Smooth muscle cell (in vitro differentiated cells): Measurements from ENCODE around the gene GPBAR1. TPM values are rescaled to one million over a fixed set of nuclear protein-coding genes. Genes with fewer than 3 reads are reported as not detected.

ENCODE experiments used
- DNase-seq: peaks from one replicate; lab custom pipeline; 2025; ENCODE audit not compliant: unreplicated experiment; lab: John Stamatoyannopoulos, UW
- H2AFZ ChIP-seq: fragments of 200-600 bp; sonication (generic); 2 replicates; pipeline ENCODE4 v1.6.0; 2016; ENCODE audit warnings: antibody characterized with exemption, low read depth, mild to moderate bottlenecking
- H3F3A ChIP-seq: fragments of 200-600 bp; sonication (generic); 2 replicates; pipeline ENCODE4 v1.6.0; 2017; ENCODE audit warnings: antibody characterized with exemption, low read depth
- H3K27ac ChIP-seq: fragments of 200-600 bp; sonication (generic); 2 replicates; pipeline ENCODE4 v1.5.1; 2016; ENCODE audit warnings: low read depth, mild to moderate bottlenecking
- H3K27me3 ChIP-seq: fragments of 200-600 bp; sonication (generic); 2 replicates; pipeline ENCODE4 v1.6.1; 2016; ENCODE audit warnings: low read depth, mild to moderate bottlenecking
- H3K36me3 ChIP-seq: fragments of 200-600 bp; sonication (generic); 2 replicates; pipeline ENCODE4 v1.5.1; 2016; ENCODE audit warnings: low read depth
- H3K4me1 ChIP-seq: fragments of 200-600 bp; sonication (generic); 2 replicates; pipeline ENCODE4 v1.5.1; 2016; ENCODE audit warnings: low read depth
- H3K4me2 ChIP-seq: fragments of 200-600 bp; sonication (generic); 2 replicates; pipeline ENCODE4 v1.6.0; 2016; ENCODE audit warnings: mild to moderate bottlenecking
- H3K4me3 ChIP-seq: fragments of 200-600 bp; sonication (generic); 2 replicates; pipeline ENCODE4 v1.5.1; 2016; ENCODE audit warnings: mild to moderate bottlenecking
- H3K79me2 ChIP-seq: fragments of 200-600 bp; sonication (generic); 2 replicates; pipeline ENCODE4 v1.6.0; 2016; ENCODE audit warnings: low read depth, mild to moderate bottlenecking
- H3K9ac ChIP-seq: fragments of 200-600 bp; sonication (generic); 2 replicates; pipeline ENCODE4 v1.6.0; 2016; ENCODE audit warnings: low read depth
- H3K9me3 ChIP-seq: fragments of 200-600 bp; sonication (generic); replicated peaks from 2 replicates; pipeline ENCODE4 v1.5.1; 2016; ENCODE audit warnings: low read depth
- H4K20me1 ChIP-seq: fragments of 200-600 bp; sonication (generic); 2 replicates; pipeline ENCODE4 v1.6.0; 2016; ENCODE audit warnings: low read depth
- WGBS: methylation state at CpG from one replicate; pipeline ENCODE4 v1.1.7; 2016; ENCODE audit warnings: low lambda C conversion rate; 5-methylcytosine and 5-hydroxymethylcytosine counted together
- polyA plus RNA-seq: library from polyadenylated mRNA; unstranded; fragments of >200 nt; fragmentation: Nextera tagmentation; extraction: Ambion mirVana; gene quantifications from 2 replicates; pipeline ENCODE4 v1.2.1, GENCODE V29; 2016
- total RNA-seq: library from RNA; depleted of rRNA; stranded (reverse); fragments of >200 nt; gene quantifications from 2 replicates; pipeline ENCODE4 v1.2.3, GENCODE V29; 2014
- TF ChIP-seq, protein P1 (sequence below): fragments of 200-600 bp; sonication (generic); IDR thresholded peaks from 2 replicates; pipeline ENCODE4 v1.5.1; 2017; ENCODE audit warnings: borderline replicate concordance, mild to moderate bottlenecking, antibody characterized with exemption; ENCODE audit not compliant: insufficient read depth, poor library complexity, severe bottlenecking

GPBAR1 gene
- total and polyA plus RNA-seq, 2 experiments from 2014 or later, result 1.3 to 1.6 TPM

- no peak overlapping the region for H3K4me2 ChIP-seq
- DNase-seq, result no peak
- H3F3A ChIP-seq, result peaks cover 21% of the 10 kb centered on the region
- H3K27me3 ChIP-seq, result no peaks in the 10 kb centered on the region
- no peaks in the 10 kb centered on the region for H3K4me1 ChIP-seq
- 87% methylated on average over 2 of the region's 2 CpGs for WGBS
- peaks cover 53% of the 10 kb centered on the region for H3K36me3 ChIP-seq
- no peak overlapping the region for H3K4me3 ChIP-seq
- H3K9me3 ChIP-seq, result no peaks in the 10 kb centered on the region
- H3K9ac ChIP-seq, result no peak overlapping the region
- TF ChIP-seq, protein P1, sequence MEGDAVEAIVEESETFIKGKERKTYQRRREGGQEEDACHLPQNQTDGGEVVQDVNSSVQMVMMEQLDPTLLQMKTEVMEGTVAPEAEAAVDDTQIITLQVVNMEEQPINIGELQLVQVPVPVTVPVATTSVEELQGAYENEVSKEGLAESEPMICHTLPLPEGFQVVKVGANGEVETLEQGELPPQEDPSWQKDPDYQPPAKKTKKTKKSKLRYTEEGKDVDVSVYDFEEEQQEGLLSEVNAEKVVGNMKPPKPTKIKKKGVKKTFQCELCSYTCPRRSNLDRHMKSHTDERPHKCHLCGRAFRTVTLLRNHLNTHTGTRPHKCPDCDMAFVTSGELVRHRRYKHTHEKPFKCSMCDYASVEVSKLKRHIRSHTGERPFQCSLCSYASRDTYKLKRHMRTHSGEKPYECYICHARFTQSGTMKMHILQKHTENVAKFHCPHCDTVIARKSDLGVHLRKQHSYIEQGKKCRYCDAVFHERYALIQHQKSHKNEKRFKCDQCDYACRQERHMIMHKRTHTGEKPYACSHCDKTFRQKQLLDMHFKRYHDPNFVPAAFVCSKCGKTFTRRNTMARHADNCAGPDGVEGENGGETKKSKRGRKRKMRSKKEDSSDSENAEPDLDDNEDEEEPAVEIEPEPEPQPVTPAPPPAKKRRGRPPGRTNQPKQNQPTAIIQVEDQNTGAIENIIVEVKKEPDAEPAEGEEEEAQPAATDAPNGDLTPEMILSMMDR, result no peak
- H3K27ac ChIP-seq, result no peak overlapping the region
- H3K79me2 ChIP-seq, result peaks cover 62% of the 10 kb centered on the region
- H2AFZ ChIP-seq, result no peak overlapping the region
- H4K20me1 ChIP-seq, result peaks cover 99% of the 10 kb centered on the region
Measured at GRCh38 chr2:218244665-218245064, 16.1 kb upstream of the GPBAR1 start.

DNA sequence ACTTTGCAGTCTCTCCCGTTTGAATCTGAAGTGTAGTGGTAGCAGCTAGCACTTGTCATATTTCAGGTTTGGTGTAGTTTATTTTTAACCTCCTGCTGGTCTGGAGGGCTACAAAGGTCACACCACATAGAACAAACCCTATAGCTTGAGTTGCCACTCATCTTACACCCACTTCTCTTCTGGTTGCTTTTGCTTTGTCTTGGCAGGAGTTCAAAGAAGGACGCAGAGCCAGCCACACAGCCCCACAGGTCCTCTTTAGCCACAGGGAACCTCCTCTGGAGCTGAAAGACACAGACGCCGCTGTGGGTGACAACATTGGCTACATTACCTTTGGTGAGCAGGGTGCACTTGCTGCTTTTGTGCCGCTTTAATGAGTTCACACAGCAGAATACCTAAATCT lies 15.6 kb upstream of the GPBAR1 start:
- Histone ChIP-seq H3K79me2 (peaks cover 64% of the 10 kb centered on the region), H3K4me2 (no peak overlapping the region), H3K27ac (no peak overlapping the region), H3K4me1 (no peaks in the 10 kb centered on the region), H2AFZ (no peak overlapping the region), H4K20me1 (peaks cover 100% of the 10 kb centered on the region), H3K9me3 (no peaks in the 10 kb centered on the region), H3K27me3 (no peaks in the 10 kb centered on the region), H3K36me3 (peaks cover 57% of the 10 kb centered on the region), H3K4me3 (no peak overlapping the region), H3F3A (peaks cover 22% of the 10 kb centered on the region), H3K9ac (no peak overlapping the region)
- WGBS, result 97% methylated on average over 5 of the region's 5 CpGs
- DNase-seq, result no peak
- TF ChIP-seq, protein P1, result no peak

GRCh38 chr2:218249691-218250090 lies 11.1 kb upstream of the GPBAR1 start:
- H3K4me1 ChIP-seq, result no peaks in the 10 kb centered on the region
- no peak for DNase-seq
- no peaks in the 10 kb centered on the region for H3K27me3 ChIP-seq
- peaks cover 49% of the 10 kb centered on the region for H3F3A ChIP-seq
- H4K20me1 ChIP-seq, result peaks cover 100% of the 10 kb centered on the region
- TF ChIP-seq, protein P1, result no peak
- H3K4me3 ChIP-seq, result no peak overlapping the region
- H3K9ac ChIP-seq, result no peak overlapping the region
- H3K36me3 ChIP-seq, result peaks cover 44% of the 10 kb centered on the region
- WGBS, result 98% methylated on average over 13 of the region's 13 CpGs
- H3K79me2 ChIP-seq, result peaks cover 26% of the 10 kb centered on the region
- H3K9me3 ChIP-seq, result no peaks in the 10 kb centered on the region
- peak overlapping the region; percentile 19 for H3K27ac ChIP-seq
- H2AFZ ChIP-seq, result no peak overlapping the region
- H3K4me2 ChIP-seq, result no peak overlapping the region

DNA sequence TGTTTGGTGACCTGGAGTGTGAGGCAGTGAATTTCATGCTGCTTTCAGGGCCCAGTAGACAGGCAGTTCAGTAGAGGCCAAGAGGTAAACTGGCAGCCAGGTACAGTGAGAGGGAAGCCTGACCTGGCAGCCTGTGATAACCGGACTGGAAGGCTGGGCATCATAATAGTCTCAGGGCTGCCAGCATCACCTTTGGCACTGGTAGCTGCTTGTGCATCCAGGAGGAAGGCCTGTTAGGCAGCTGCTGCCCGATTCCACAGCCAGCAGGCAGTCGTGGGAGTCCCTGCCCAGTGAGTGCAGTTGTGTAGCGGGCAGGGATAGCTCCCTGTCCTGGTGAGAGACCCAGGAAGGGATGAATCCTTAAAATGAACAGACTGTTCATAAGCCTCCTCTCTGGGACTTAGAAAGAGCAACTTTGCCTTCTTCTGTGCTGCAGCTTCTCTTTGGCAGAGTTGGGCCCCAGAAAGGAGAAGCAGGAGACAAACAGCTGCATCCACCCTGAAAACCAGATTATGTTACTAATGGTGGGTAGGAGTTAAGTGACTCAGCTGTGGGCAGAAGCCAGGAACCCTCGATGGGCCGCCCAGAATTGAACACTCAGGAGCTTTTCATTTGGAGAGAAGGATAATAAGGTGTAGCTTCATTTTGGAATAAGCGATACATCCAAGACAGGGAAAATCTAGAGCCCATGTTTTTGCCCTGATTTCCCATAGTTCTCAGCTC lies 8.1 kb upstream of the GPBAR1 start:
- H3K9me3 ChIP-seq, result no peaks in the 10 kb centered on the region
- H2AFZ ChIP-seq, result no peak overlapping the region
- no peak overlapping the region for H3K4me3 ChIP-seq
- peaks cover 42% of the 10 kb centered on the region for H3K36me3 ChIP-seq
- peaks cover 75% of the 10 kb centered on the region for H3F3A ChIP-seq
- H3K27ac ChIP-seq, result peak overlapping the region; percentile 61
- peaks cover 82% of the 10 kb centered on the region for H4K20me1 ChIP-seq
- H3K27me3 ChIP-seq, result no peaks in the 10 kb centered on the region
- no peak overlapping the region for H3K9ac ChIP-seq
- H3K4me1 ChIP-seq, result no peaks in the 10 kb centered on the region
- WGBS, result 72% methylated on average over 7 of the region's 7 CpGs
- H3K4me2 ChIP-seq, result no peak overlapping the region
- TF ChIP-seq, protein P1, result no peak
- no peak for DNase-seq
- peaks cover 10% of the 10 kb centered on the region for H3K79me2 ChIP-seq
